CMK (cell line): Measurements from ENCODE around the gene MAP2K3.
"Not testable (repeated sequence)": the region's sequence is repeated elsewhere in the genome, so short reads cannot be mapped to it uniquely, and the experiment has no call there.

Source experiments
- DNase-seq: peaks from one replicate; pipeline ENCODE4 v3.0.0-alpha.2; 2010; ENCODE audit warnings: low read depth

MAP2K3 gene

DNA sequence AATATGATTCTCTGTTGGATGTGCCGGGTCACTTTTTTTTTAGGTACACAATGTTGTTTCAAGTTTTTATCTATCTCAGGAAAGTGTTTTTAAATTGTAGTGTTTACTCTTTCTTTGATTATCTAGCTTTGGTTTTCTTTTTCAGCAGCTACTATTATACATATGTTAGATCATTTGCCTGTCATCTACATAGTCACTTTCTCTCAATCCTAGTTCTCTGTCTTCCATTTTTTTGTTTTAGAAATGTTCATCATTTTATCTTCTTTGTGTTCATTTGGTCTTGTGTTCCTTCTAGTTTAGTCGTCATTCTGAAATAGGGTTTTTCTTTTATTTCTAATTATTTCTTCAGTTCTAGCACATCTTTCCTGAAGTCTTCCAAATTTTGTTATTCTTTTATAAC lies 44.3 kb downstream of the MAP2K3 start:
- not testable (repeated sequence) for DNase-seq

DNA sequence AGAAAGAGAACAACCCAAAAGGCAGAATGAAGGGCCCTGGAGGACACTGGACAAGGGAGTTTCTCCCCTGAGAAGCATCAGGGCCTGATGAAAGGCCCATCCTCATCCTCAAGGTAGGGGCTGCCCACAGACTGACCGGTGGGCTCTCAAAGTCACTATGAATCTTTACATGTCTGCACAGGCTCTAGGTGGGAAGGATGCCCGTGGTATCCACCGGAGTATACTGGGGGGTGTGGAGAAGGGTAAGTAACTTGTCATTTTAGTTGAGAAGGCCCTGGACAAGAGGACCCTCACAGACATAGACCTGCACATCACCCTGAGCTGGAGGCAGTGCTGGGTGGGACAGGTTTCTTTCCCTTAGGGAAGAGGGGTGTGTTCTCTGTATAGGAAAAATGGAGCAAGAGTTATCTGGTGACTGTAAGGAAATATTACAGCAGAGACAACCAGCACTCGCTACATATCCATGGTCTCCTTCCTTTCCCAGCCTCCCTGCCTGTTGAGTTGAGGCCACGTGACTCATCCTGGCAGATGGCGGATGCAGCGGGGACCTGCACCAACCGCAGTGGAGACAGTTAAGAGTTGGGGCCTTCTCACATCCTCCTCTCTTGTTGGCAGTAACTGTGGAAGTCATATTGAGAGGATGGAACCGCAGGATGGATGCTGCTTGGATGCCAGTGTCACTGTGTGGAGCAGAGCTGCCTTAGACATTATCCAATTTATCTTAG lies 46.1 kb downstream of the MAP2K3 start:
- no peak for DNase-seq

DNA sequence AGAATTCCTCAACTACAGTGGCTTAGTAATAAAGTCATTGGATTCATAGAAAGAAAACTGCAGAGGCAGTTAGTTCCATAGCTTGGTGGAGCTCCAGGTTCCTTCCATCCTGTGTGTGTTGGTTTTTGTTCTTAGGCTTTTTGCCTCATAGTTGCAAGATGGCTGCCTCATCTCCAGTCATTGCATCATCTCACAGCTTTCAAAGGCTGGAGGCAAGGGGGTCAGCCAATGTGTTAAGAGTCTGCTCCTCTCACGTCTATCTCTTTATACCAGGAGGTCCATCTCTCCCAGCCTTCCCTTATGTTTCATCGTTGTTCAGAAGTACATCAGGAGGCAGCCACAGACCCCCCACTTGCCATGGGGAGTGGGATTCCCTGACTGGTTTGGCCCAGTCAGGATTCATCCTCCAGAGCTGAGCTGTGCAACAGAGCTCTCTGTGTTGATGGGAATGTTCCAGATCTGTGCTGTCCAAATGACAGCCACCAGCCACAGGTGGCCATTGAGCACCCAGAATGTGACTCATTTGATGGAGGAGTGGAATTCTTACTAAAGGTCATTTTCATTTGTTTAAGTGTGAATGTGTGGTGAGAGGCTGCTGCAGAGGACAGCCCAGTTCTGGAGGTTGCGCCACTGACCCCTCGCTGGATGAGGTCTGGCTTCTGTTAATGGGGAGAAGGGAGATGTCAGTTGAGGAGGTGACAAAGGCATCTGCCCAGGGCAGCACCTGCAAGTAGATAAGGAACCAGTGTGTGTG lies 52.2 kb downstream of the MAP2K3 start:
- not testable (repeated sequence) for DNase-seq

DNA sequence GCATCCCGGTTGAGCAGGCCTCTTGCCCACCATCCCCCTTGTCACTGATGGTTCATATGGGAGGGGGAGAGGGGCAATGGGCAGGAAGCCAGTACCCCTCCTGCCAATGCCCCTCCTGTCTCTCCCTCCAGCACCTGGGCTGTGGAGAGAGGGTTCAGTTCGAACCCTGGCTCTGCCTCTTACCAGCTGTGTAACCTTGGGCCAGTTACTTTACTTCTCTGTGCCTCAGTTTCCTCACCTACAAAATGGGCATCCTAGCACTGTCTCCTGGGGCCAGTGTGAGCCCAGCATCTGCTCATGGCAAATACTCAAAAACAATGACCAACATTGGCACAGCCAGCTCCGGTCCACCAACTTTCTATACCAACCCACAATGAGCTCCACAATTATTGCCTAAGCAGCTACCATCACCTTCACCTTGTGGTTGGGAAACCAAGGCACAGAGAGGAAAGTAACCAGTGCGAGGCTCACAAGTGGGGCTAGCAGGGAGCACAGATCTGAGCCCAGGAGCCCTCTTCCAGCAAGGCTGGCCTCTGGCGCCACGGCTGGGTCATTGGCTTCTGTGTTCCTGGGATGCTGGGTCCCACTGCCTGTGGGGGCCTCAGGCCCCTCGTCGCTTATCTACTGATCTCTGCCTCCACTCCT lies 53.6 kb downstream of the MAP2K3 start:
- not testable (repeated sequence) for DNase-seq

DNA sequence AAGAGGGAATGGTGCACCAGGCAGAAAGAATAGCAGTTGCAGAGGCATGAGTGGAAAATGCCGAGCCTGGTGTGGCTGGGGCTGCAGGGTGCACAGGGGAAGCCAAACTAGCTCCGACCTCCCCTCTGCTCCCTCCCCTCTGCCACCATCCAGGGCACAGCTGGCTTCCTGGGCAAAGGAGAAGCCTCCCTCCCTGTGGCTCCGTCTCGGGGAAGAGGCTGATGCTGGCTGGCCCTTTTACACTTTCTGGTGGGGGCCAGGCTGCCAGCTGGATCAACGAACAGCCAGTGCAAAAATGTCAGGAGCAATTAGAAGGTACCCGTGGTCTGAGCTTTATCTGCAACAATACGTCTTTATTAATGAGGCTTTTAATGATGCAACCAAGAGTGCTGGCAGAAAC lies 54.5 kb downstream of the MAP2K3 start:
- no peak for DNase-seq

DNA sequence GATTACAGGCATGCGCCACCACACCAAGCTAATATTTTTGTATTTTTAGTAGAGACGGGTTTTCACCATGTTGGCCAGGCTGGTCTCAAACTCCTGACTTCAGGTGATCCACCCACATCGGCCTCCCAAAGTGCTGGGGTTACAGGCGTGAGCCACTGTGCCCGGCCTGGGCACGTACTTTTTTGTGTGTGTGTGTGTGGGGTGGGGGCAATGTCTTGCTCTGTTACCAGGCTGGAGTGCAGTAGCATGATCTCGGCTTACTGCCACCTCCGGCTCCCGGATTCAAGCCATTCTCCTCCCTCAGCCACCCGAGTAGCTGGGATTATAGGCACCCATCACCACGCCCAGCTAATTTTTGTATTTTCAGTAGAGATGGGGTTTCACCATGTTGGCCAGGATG lies 55.1 kb downstream of the MAP2K3 start:
- not testable (repeated sequence) for DNase-seq

DNA sequence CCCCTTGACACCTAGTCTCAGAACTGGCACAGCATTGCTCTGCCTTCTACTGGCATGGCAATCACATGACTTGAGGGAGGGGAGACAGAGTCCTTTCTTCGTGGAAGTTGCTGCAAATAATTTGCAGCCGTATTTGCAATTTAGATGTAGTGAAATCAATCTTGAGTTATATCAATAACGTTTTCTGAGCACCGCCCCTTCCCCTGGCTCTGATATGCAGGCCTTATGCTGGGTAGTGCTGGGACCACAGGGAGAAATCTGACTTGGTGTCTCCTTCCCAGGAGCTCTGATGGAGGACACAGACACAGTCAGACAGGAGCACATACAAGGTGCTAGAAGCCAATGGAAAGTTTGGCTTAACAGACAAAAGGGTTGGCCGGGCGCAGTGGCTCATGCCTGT lies 55.9 kb downstream of the MAP2K3 start:
- DNase-seq, result not testable (repeated sequence)

DNA sequence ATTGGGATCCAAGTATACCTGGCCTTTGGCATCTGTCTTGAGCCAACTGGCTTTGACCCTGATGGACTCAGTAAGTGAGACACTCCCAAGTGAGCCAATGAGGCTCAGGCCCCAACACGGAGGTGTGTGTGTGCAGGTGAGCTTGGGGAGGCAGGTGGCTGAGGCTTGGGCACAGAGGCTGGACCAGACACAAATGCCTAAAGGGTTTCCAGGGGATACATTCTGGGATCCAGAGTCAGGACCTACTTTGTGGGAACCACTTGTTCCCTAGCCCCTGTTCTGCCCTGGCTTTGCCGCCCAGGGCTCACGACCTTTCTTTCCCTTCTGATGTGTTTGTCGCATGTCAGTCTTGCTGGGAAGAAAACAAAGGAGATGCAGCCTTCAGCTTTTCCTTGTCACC lies 56.8 kb downstream of the MAP2K3 start:
- DNase-seq, result not testable (repeated sequence)

DNA sequence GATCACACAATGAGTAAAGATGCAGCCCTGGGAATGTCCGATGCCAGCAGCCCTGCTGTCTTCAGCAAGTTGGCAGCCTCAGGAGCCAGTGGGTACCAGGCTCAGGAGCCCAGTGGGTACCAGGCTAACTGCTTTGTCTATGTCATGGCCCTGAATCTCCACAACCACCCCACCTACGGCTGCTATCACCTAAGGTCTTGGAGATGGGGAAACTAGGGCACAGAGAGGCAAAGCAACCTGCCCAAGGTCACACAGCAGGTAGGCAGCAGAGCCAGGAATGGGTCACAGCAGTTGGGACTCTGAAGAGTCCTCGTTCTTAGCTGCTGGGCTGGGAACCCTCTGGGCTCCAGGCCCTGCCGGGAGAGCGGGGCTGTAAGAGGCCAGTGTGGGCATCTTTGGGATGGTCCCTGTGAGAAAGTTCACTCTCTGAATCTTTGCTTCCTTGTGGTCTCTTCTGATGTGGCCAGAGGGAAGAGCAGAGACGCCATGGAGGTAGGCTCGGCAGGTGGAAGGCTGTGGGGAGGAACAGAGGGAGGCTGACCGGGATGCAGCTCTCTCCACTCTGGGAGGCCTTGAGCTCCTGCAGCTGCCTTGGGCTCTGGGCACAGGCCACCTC lies 57.5 kb downstream of the MAP2K3 start:
- DNase-seq, result not testable (repeated sequence)

DNA sequence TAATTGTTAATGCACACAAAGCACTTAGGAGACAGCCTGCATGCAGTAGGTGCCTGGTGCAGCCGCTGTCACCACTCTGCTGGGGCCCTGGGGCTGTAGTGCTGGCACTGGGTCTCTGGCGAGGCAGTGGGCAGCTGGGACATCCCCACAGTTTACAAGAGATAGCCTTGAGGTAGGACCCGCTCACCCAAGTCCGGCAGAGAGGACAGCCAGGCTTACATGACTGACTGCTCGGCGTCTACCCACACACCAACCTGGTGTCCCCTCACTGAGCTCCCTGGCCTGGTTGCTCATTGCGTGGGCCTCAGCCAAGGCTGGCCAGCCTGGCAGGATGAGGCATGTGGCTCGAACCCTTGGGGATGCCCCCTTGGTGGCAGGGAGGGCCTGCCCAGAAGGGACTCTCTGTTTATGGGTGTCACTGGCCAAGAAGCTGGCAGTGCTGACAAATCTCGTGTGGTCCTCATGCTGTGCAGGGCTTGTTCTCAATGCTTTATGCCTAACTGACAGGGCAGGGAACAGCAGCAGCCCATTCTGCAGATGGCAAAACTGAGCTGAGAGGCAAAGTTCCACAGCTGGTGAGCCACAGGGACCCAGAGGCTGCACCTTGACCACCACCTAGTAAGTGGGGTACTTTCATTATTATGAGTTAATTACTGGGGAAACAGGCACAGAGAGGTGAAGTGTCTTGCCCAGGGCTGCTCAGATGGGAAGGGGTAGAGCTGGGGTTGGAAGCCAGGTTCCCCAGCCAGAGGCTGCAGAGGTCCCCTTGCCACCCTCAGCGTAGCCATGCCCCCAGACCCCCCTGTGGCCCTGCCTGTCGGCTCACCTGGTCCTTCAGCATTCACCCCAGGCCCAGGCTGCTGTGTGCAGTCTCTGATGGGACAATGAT lies 58.8 kb downstream of the MAP2K3 start:
- not testable (repeated sequence) for DNase-seq

DNA sequence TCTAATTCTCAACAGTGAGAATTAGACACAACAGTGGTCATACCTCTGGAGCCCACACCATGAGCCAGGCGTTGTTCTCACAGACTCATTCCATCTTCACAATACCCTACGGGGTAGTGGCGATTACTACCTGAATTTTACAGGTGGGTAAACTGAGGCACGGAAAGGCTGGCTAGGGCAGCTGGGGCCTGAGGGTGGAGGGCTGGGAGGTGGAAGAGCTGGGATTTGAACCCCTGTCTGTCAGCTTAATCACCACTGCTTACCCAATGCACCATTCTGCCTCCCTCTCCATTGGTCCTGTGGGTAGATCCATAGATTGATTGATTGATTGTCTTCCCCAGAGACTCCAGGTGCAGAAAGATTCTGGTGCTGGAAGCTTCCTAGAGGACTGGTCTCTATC lies 60.3 kb downstream of the MAP2K3 start:
- DNase-seq, result not testable (repeated sequence)

DNA sequence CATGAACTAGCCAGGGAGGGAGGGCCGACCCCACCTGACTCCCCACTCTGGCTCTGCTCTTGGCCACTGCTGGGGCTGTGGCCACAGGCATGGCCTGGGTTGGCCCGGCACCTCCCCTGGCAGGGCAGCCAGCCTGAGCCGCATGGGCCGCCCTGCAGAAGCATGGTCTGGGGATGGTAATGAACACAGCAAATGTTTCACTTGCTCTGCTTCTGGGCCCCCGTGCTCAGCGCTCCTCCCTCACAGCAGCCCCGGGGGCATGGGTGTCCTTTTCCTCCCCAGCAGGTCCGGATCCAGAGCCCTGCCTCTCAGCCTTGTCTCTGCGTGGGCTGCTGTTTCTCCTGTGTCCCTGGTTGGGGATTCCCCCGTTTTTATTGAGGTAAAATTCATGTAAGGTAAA lies 60.7 kb downstream of the MAP2K3 start:
- DNase-seq, result no peak

DNA sequence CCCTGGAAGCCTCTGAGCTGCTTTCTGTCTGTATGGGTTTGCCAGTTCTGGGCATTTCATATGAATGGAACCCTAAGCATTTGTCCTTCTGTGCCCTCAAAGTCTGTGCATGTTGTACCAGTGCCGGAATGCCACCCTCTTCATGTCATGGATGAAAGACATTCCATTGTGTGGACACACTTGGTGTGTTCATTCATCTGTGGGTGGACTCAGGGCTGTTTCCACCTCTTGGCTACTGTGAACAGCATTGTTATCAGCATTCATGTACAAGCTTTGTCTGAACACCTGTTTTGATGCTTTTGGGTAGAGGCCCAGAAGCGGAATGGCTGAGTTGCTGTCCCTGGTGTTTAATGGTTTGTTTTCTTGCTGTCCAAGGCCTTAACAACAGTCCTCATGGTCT lies 61.6 kb downstream of the MAP2K3 start:
- DNase-seq, result not testable (repeated sequence)

DNA sequence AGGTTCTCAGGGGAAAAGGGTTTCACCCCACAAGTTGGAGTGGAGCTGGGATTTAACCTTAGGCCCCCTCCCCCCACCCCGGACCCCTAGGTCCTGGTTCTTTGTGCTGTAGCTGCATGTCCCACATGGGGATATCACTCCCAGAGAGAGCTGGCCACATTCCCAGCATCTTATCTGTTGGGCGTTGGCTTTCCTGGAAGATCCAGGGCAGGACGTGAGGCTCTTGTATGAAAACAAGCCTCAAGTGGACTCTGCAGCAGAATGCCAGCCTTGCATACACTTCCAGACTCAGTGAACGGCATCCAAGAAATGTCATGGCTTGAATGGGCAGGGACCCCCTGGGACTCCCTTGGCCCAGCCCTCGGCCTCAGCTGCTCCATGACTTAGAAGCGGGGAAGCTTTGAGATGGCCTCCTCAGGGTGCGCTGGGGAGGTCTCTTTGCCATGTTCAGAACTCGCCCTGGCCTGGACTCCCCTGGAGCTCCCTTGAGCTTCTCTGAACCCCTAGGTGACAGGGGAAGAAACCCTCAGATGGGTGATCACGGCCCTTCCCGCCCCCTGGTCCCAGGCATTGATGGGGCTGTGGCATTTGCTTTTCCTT lies 62.2 kb downstream of the MAP2K3 start:
- not testable (repeated sequence) for DNase-seq

DNA sequence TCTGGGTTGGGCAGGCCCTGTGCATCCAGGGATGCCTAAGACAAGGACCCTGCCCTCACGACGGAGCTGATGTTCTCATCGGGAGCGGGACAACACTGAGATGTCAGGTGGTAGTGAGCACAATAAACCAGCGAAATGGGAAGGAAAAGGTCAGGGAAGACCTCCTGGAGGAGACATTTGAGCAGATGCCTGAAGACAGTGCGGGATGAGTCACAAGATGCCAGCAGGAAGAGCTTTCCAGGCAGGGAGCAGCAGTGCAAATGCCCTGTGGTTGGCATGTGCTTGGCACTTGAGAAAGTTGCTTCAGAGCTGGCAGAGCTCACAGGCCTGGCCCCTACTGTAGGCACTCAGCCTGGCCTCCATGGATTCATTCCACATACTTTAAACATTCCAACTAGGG lies 63.1 kb downstream of the MAP2K3 start:
- DNase-seq, result not testable (repeated sequence)

DNA sequence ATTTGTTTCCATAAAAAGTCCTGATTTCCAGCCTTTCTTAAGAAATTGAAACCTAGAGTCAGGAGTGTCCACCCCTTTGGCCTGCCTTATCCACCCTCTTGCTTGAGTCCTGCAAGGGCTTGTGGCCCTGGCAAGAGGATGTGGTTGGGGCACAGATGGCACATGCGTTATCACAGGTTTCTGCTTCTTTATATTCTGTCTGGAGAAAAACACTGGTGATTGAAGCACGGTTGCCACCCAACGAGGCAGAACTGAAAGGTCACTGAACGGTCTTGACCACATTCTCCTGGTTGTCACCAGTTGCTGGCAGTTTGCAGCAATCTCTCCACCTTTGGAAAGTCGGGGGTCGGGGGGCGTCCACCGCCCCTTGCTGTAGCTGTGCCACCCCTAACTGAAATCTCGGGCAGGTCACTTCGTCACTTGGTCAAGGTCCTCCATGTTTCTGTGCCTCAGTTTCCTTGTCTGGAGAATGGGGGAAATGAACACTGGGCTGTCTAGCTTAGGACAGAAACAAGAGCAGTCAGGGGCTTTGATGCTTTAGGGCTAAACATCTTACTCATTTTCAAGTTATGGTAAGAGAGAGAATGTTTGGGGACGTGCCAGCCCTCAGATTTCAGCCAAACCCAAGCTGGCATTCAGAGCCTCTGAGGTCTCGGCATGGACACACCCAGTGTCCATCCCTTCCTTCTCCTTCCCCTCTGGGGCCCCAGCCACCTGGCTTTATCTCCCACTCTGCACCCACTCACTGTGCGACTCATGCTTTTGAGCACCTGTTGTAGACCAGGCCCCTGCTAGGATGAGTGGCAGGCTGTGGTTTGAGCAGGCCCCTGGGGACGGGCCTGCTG lies 63.8 kb downstream of the MAP2K3 start:
- DNase-seq, result not testable (repeated sequence)

DNA sequence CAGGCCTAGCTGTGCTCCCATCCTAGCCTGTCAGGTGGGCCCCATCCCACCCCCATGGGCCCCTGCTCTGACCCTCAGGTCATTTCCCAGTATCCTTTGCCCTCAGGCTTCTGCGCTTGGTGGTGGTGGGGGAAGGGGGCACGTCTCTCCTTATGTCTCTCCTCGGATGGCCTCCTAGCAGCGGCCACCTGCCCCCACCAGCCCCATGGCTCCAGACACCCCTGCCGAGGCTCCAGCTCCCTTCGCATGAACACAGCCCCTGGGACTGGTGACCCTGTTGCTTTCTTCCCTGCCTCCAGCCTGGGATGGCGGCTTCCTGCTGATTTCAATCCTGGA lies 64.4 kb downstream of the MAP2K3 start:
- DNase-seq, result not testable (repeated sequence)

DNA sequence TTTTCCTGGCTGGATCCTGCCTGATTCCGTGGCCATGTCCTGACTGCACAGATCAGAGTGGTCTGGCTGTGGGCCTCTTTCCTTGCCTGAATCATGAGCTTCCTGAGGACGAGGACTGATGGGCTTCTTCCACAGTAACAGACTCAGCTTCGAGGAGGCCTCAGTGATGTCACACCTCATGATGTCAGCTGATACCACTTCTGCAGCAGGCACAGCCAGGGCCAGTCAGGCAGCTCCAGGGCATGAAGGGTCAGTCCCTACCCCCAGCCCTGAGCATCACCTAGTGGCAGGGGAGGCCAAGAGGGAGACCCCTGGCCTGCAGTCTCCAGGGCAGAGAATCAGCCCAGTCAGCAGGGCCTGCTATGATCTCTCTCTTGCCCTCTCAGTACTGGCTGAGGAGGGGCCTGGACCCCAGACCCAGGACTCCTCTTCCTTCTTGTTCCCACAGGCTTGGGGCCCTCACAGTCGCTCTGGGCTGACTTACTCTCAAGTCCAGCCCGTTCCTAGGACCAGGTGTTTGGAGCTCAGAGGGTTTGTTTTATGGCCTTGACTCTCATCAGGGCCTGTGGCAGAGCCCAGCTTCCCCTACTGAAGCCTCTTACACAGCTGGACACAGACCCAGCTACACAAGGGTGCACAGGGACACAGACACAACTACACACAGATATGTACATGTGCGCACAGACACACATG lies 65.0 kb downstream of the MAP2K3 start:
- DNase-seq, result not testable (repeated sequence)

DNA sequence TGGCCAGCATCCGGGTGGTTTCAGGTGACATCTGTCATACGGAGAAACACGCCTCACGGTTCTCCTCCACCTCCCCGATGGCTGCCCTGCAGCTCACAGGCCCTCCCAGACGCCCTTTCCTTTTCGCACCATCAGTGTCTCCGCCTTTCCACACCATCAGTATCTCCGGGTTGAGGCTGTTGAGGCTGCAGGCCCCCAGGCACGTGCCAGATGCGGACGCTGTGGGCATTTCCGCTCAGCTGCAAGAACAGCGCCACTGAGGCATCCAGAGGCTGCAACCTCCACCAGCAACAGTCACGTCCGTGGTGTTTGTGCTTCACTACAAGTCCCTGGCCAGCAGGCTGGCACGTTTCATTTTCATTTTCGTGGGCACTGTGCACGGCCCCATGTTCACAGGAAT lies 66.0 kb downstream of the MAP2K3 start:
- DNase-seq, result not testable (repeated sequence)
